Stimulated activated CD4-positive, alpha-beta T cell treated with anti-CD3 and anti-CD28 coated beads, Interleukin-15, amount 100 ng/mL, for 48 hours (primary cell): ENCODE data around the gene INCENP.

ENCODE experiments used
- DNase-seq, 2 donors: peaks; one replicate each; pipeline ENCODE4 v3.0.0-alpha.2; 2020; ENCODE audit warnings: low read depth in 2 of 2

The INCENP gene

DNA sequence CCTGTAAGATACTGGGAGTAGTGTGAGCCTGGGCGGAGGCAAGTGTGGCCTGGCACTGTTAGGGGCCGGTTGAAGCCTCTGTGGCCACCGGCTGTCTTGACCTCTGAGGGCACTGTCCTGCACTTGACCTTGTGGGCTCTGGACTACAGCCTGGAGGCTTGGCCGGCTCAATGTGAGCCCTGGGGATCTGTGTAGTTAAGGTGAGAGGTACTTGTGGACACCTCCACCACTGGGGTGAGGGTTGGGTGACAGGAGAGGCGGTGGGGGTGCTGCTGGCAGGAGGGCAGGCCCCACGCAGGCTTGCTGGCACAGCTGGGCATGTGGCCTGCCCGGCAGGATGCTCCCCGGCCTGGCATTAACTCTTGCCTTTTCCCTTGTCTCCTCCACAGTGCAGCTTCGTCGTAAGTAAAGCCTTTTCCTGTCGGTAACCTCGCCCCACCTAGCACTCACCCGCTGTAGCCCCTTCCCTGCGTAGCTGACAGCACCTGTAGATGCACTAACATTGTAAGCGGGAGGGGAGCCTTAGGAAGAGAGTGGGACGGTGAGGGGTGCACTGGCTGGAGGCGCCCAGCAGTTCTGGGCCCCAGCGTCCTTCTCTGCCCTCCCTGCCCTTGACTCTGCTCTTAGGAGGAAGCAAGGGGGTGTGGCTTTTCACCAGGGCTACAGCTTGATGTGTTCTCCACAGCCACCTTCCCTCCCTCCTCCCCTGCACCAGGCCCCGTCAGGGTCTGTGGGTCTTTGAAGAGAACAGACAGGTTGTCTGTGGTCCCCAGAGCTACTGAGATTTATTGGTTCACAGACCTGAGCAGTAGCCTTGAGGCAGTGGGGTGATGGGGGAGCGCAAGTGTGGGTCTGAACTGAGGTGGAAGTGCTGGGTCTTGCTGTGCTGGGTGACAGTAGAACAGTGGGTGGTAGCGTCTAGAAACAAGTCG is 17.6 kb downstream of the INCENP start:
- no peak for DNase-seq

DNA sequence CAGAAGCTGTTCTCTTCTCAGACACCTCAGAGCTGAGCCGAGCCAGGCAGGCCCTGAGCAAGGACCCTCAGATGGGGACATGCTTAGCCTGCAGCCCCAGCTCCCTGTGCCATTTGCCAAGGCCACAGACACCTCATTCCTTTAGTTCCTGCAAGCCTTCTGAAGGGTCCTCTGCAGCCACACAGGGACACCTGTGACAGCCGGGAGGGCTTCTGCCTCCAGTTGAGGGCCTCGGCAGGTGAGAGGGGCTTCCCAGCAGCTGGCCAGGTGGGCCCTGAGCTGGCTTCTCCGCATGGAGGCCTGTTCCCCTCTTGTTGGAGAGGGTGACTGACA is 18.2 kb downstream of the INCENP start:
- no peak for DNase-seq

GRCh38 chr11:62142921-62143320 is 19.1 kb downstream of the INCENP start:
- no peak for DNase-seq

GRCh38 chr11:62143727-62144126 is 19.9 kb downstream of the INCENP start:
- no peak for DNase-seq

DNA sequence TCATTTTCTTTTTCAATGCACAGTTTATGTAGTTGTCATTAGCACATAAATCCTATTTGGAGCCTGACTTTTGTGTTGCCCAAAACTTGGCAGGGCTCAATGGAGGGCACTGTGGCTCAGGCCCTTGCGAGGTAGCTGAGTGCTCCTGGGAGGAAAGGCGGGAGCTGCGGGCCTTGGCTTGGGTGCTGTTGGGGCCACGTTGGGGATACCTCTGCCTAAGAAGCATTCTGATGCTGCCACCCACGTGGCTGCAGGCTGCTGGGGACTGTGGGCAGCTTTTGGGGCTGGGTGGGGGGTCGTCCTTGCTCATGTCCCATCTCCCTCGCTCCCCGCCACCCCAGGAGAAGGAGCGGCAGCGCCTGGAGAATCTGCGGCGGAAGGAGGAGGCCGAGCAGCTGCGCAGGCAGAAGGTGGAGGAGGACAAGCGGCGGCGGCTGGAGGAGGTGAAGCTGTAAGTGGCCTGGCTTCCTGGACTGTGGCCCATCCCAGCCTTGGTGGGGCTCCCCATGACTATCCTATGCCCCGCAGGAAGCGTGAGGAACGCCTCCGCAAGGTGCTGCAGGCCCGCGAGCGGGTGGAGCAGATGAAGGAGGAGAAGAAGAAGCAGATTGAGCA is 20.9 kb downstream of the INCENP start:
- no peak for DNase-seq

DNA sequence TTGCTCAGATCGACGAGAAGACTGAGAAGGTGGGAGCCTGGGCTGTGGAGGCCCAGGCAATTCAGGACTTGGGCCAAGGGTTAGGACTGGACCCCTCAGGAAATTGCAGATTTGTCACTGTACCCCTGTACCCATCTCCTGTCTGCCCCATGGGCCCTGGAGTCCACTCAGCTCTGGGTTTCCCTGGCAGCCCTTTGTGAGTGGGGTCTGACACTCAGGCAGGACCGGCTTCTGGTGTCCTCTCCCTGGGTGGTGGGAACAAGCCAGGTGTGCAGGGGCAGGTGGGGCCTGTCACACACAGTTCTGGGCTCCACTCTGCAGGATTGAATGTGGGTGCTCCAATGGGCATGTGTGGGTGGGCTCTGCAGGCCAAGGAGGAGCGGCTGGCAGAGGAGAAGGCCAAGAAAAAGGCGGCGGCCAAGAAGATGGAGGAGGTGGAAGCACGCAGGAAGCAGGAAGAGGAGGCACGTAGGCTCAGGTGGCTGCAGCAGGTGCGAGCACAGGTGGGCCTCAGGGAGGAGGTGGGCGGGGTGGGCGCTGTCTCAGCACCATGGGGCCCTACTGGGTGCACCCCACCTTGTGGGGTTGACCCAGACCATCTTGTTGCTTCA is 21.6 kb downstream of the INCENP start:
- DNase-seq = no peak

GRCh38 chr11:62146476-62147200 is 22.8 kb downstream of the INCENP start:
- no peak for DNase-seq

DNA sequence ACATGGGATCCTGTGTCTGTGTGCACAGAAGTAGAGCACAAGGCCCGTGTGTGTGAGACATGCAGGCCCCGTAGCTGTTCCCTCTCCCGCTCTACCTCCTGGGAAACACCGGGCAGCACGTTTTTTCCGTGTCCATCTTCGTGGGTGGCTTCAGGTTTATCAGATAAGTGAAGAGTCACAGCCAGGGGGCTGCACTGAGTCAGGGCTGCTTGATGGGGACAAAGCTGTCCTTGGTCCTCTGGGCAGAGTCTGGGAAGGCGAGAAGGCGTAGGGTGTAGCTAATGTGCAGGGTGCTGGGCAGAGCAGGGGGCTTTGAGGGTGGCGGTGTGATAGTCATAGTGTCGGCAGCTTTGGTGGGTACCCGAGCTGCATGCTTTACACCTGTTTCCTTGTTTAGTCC is 23.7 kb downstream of the INCENP start:
- DNase-seq = no peak

- DNase-seq = no peak
Measured at GRCh38 chr11:62148271-62148980, 24.6 kb downstream of the INCENP start.

DNA sequence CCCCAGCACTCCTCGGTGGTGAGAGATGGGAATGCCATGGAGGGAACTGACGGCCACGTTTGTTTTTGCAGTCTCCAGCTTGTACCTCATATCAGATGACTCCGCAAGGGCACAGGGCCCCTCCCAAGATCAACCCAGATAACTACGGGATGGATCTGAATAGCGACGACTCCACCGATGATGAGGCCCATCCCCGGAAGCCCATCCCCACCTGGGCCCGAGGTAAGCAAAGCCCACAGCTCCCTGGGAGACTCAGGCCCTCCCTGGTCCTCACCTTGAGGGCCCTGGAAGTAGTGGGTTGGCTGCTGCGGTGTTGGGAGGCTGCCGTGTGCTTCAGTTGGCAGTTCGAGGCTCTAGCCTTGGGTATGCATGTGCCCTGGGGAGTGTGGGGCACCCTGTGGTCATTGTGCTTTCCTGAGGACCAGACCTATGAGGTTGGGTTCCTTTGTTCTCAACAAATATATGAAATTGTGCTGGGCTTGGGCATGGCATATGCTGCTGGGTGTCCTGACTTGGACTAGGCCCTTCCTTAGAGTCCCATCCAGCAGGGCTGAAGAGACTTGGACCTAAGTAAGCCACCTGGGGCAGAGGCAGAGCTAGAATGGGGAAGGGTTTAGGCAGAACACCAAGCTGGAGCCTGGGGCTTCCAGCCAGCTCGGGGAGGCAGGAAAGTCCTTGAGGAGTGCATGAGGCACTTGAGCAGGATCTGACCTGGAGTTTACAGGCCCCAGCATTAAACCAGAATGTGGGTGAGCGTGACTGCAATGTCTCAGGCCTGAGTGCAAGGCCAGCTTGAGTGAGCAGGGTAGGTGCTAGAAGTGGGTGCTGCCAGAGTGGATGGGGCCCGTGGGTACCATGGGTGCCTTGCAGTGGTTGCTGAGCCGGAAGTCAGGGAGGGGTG is 26.4 kb downstream of the INCENP start:
- DNase-seq = no peak

GRCh38 chr11:62150887-62151736 is 27.3 kb downstream of the INCENP start:
- no peak for DNase-seq

GRCh38 chr11:62151737-62152102 is 27.9 kb downstream of the INCENP start:
- DNase-seq = no peak

- DNase-seq = no peak
Measured at GRCh38 chr11:62152245-62153086, 28.7 kb downstream of the INCENP start.

- no peak for DNase-seq
Measured at GRCh38 chr11:62153087-62153395, 29.2 kb downstream of the INCENP start.

GRCh38 chr11:62153617-62154016 is 29.8 kb downstream of the INCENP start:
- DNase-seq = no peak

DNA sequence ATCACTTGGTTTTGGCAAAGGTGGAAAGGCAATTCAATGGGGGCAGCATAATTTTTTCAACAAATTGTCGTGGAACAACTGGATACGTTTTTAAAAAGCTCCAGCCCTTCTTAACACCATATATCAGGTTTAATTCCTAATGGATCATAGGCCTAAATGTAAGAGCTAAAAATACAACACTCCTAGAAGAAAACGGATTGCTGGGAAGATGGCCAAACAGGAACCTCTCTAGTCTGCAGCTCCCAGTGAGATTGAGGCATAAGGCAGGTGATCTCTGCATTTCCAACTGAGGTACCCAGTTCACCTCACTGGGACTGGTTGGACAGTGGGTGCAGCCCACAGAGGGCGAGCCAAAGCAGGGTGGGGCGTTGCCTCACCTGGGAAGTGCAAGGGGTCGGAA is 33.8 kb downstream of the INCENP start:
- DNase-seq = no peak

DNA sequence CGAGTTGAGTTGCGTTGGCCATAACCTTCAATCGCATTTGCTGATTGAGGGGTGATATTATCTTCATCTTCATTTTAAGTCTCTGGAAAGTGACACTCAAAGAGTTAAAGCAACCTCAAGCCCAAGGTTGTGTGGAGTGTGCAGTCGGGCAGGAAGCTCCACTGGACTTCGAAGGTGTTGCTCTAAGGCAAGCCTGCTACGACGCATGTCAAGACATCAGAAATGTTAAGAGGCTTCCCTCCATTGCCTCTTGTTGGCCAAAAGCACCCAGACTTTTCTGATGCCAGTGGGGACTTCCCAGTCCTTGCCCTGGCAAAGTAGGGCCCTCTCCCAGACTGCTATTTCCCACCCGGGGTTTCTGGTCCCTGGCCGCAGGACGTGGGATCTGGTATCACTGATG is 42.6 kb downstream of the INCENP start:
- DNase-seq = no peak

DNA sequence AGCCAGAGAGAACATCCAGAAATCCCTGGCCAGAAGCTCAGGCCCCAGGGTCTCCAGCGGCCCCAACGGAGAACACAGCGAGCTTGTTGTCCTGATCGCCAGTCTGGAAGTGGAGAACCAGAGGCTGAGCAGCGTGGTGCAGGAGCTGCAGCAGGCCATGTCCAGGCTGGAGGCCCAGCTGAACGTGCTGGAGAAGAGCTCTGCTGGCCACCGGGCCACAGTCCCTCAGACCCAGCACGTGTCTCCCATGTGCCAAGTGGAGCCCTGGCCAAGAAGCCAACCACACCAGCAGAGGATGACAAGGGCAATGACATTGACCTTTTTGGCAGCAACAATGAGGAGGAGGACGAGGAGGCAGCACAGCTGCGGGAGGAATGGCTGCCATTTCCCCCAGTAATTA is 45.6 kb downstream of the INCENP start:
- no peak for DNase-seq

GRCh38 chr11:62169935-62170334 is 46.1 kb downstream of the INCENP start:
- no peak for DNase-seq
